Stomach (tissue), 9 donors: ENCODE data around the gene PI4KB. TPM values are rescaled to one million over a fixed set of nuclear protein-coding genes. Genes with fewer than 3 reads are reported as not detected.

Experiments used
- DNase-seq, 2 donors: peaks; one replicate each; pipeline versions ENCODE4 v3.0.0 to v3.0.0-alpha.2; 2013 to 2019
- H3K27ac ChIP-seq, 5 donors: fragments of 200-600 bp in 4 of 5; sonication (generic) in 4 of 5; one replicate each; pipeline ENCODE4 v1.5.1; 2013 to 2019; ENCODE audit warnings: mild to moderate bottlenecking in 1 of 5, moderate library complexity in 1 of 5
- H3K27me3 ChIP-seq, 3 donors: fragments of 200-600 bp; sonication (generic); one replicate each; pipeline ENCODE4 v1.5.1; 2017 to 2019; ENCODE audit warnings: mixed run types in 1 of 3
- H3K36me3 ChIP-seq, 4 donors: fragments of 200-600 bp; sonication (generic); 1 replicate in 3 of 4; 2 replicates in 1 of 4; pipeline ENCODE4 v1.5.1; 2016 to 2019
- H3K4me1 ChIP-seq, 4 donors: fragments of 200-600 bp; sonication (generic); one replicate each; pipeline ENCODE4 v1.5.1; 2016 to 2019
- H3K4me3 ChIP-seq, 4 donors: fragments of 200-600 bp; sonication (generic) in 3 of 4; one replicate each; pipeline ENCODE4 v1.5.1; 2016 to 2019; ENCODE audit warnings: mild to moderate bottlenecking in 1 of 4
- H3K9me3 ChIP-seq, 4 donors: fragments of 200-600 bp; sonication (generic); one replicate each; pipeline ENCODE4 v1.5.1; 2016 to 2019
- CTCF ChIP-seq, 7 experiments: fragments of 450-650 bp in 4 of 7; fragments of 200-600 bp in 3 of 7; sonication (generic) in 3 of 7; IDR thresholded peaks; one replicate each; pipeline ENCODE4 v1.5.1; 2016 to 2019; ENCODE audit warnings: antibody characterized with exemption in 7 of 7, control low read depth in 2 of 7, mild to moderate bottlenecking in 1 of 7
- EP300 ChIP-seq: sonication (generic); formaldehyde crosslinking; IDR thresholded peaks from one replicate; pipeline ENCODE4 v1.6.1; 2017; ENCODE audit warnings: antibody characterized with exemption
- POLR2A ChIP-seq, 4 donors: fragments of 450-650 bp; IDR thresholded peaks; one replicate each; pipeline ENCODE4 v1.6.1; 2016; ENCODE audit warnings: antibody characterized with exemption in 4 of 4, control low read depth in 2 of 4, mild to moderate bottlenecking in 1 of 4, moderate library complexity in 1 of 4
- POLR2AphosphoS5 ChIP-seq, 3 donors: sonication (generic); formaldehyde crosslinking; IDR thresholded peaks; one replicate each; pipeline ENCODE4 v1.6.1; 2016; ENCODE audit warnings: antibody characterized with exemption in 3 of 3
- WGBS, 5 donors: extraction: QIAGEN DNeasy Blood & Tissue Kit in 3 of 5; methylation state at CpG; one replicate each; pipeline versions ENCODE4 v1.1.5 to v1.1.7; 2013 to 2018; 5-methylcytosine and 5-hydroxymethylcytosine counted together
- intact Hi-C: fragments of 100-400 bp; cut with DNase I; formaldehyde crosslinking; loops from one replicate; pipeline ENCODE4 v1.15.1; 2023; ENCODE audit warnings: low total_unique reads
- polyA plus RNA-seq, 3 donors: library from polyadenylated mRNA; stranded (reverse); fragments of 200-250 nt; gene quantifications; one replicate each; pipeline ENCODE4 v1.2.3, GENCODE V29; 2013
- total RNA-seq, 5 donors: library from RNA; depleted of rRNA; stranded (reverse); fragments of >200 nt; gene quantifications; one replicate each; pipeline versions ENCODE4 v1.1.0 to v1.2.3, GENCODE V29; 2014 to 2016
- donor health status: healthy with polysubstance abuse.
- donor health status: Bipolar disorder and iron deficiency.
- donor health status: healthy.

PI4KB gene
- total and polyA plus RNA-seq, 8 donors = 24.1 to 187 (median 45.3) TPM

GRCh38 chr1:151311011-151311410 is 16.2 kb downstream of the PI4KB start:
- TF ChIP-seq CTCF (IDR thresholded peaks at IDR 0.05) = no peak
- no peak for TF ChIP-seq EP300
- TF ChIP-seq POLR2AphosphoS5 (IDR thresholded peaks at IDR 0.05) = no peak
- TF ChIP-seq POLR2A (IDR thresholded peaks at IDR 0.05) = no peak
- H3K4me1 ChIP-seq = peaks cover 49 to 70% (median 61%) of the 10 kb centered on the region in 4 donors
- H3K27ac ChIP-seq = peak overlapping the region; percentile 16 to 84 (median 84)
- no peak for DNase-seq
- peaks cover 35 to 100% (median 91%) of the 10 kb centered on the region in 4 donors for H3K36me3 ChIP-seq
- no peaks in the 10 kb centered on the region for H3K27me3 ChIP-seq
- intact Hi-C loops = no loop called here
- H3K9me3 ChIP-seq = no peaks in the 10 kb centered on the region
- no peak overlapping the region for H3K4me3 ChIP-seq
- WGBS, 5 donors = 57 to 73% (median 64%) methylated on average over 4 of the region's 4 CpGs

- intact Hi-C loops = loop anchor here (10.0 kb wide), 1 partner anchor 95 kb away; no protein-coding TSS in a partner anchor
- H3K27ac ChIP-seq = peak overlapping the region; percentile 62 to 84 (median 84)
- 22 to 60% (median 26%) methylated on average over 7 of the region's 7 CpGs for WGBS, 5 donors
- H3K36me3 ChIP-seq = peaks cover 37 to 100% (median 91%) of the 10 kb centered on the region in 4 donors
- no peaks in the 10 kb centered on the region for H3K27me3 ChIP-seq
- peak in 1 of 2 donors; percentile 64 for DNase-seq
- TF ChIP-seq EP300 (no peak), POLR2A (IDR thresholded peaks at IDR 0.05) (no peak), CTCF (IDR thresholded peaks at IDR 0.05) (no peak), POLR2AphosphoS5 (IDR thresholded peaks at IDR 0.05) (peak in 1 of 3 donors; percentile 11)
- no peaks in the 10 kb centered on the region for H3K9me3 ChIP-seq
- H3K4me1 ChIP-seq = peaks cover 42 to 63% (median 58%) of the 10 kb centered on the region in 4 donors
- H3K4me3 ChIP-seq = no peak overlapping the region
Measured at GRCh38 chr1:151309811-151310323, 17.3 kb downstream of the PI4KB start.

- no peaks in the 10 kb centered on the region for H3K9me3 ChIP-seq
- intact Hi-C loops = no loop called here
- TF ChIP-seq CTCF (IDR thresholded peaks at IDR 0.05) = no peak
- TF ChIP-seq POLR2A (IDR thresholded peaks at IDR 0.05) = no peak
- TF ChIP-seq POLR2AphosphoS5 (IDR thresholded peaks at IDR 0.05) = no peak
- TF ChIP-seq EP300 = no peak
- no peak overlapping the region for H3K27ac ChIP-seq
- 77 to 95% (median 92%) methylated on average over 2 of the region's 2 CpGs for WGBS, 5 donors
- no peak for DNase-seq
- H3K27me3 ChIP-seq = no peaks in the 10 kb centered on the region
- peaks cover 0 to 3% (median under 1%) of the 10 kb centered on the region in 4 donors for H3K4me1 ChIP-seq
- no peak overlapping the region for H3K4me3 ChIP-seq
- peaks cover 93 to 100% (median 100%) of the 10 kb centered on the region in 4 donors for H3K36me3 ChIP-seq
Measured at GRCh38 chr1:151294742-151295462, 32.3 kb downstream of the PI4KB start.

- WGBS, 5 donors = 66 to 86% (median 75%) methylated on average over 6 of the region's 6 CpGs
- no peak overlapping the region for H3K4me3 ChIP-seq
- no peaks in the 10 kb centered on the region for H3K9me3 ChIP-seq
- peaks cover 93 to 100% (median 100%) of the 10 kb centered on the region in 4 donors for H3K36me3 ChIP-seq
- peaks cover 0 to 19% (median 8%) of the 10 kb centered on the region in 4 donors for H3K4me1 ChIP-seq
- intact Hi-C loops = no loop called here
- DNase-seq = no peak
- peak overlapping the region in 1 of 5 donors; percentile 25 for H3K27ac ChIP-seq
- no peak for TF ChIP-seq POLR2AphosphoS5 (IDR thresholded peaks at IDR 0.05)
- TF ChIP-seq POLR2A (IDR thresholded peaks at IDR 0.05) = no peak
- no peak for TF ChIP-seq CTCF (IDR thresholded peaks at IDR 0.05)
- TF ChIP-seq EP300 = no peak
- no peaks in the 10 kb centered on the region for H3K27me3 ChIP-seq
Measured at GRCh38 chr1:151293093-151293492, 34.1 kb downstream of the PI4KB start.
